ENCODE results near the gene MAP4K4.

MAP4K4 gene

DNA sequence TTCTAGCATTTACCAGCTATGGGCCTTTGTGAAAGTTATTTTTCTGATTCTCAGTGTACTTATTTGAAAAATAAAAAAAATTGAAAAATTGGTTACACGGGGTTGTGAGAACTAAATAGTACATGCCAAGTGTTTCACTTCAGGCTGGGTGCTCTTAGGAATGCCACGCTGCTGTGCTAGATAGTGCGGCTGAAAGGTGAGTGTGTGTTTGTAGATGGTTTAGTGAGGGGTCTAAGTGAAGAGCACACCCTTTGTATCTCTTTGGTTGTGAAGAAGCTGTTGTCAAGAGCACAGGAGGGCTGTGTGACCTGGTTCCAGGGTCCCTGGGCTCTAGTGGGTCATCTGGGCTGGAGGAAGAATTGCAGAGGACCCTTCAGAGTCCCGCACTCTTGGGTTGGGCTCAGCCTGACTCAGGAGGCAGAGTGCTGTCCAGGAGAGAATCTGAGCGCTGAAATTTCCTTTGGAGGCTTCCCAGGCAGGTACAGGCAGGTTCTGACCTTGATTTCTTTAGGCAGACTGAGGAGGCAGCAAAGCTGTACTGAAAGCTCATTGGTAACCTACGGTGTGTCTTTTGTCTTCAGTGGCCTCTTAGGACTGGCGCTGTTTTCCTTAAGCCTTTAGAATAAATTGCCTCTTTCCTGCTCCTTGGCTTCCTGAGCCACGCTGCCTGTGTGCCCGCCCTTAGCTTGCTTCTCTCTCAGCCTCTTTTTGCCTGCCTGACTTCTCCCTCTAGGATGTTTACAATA is 44.4 kb downstream of the MAP4K4 start:
- Histone ChIP-seq H3K4me1 (ENCODE audit: low read length) (peaks cover 43% of the 10 kb centered on the region), H2AFZ (ENCODE audit: low read depth, low read length) (no peak overlapping the region), H3K9me3 (ENCODE audit: insufficient read depth, low read length) (no peaks in the 10 kb centered on the region), H3K79me2 (ENCODE audit: low read length) (peaks cover 96% of the 10 kb centered on the region), H3K4me2 (ENCODE audit: low read length) (no peak overlapping the region), H3K27me3 (ENCODE audit: low read depth, low read length) (no peaks in the 10 kb centered on the region), H3K9ac (ENCODE audit: low read length) (no peak overlapping the region), H3K36me3 (replicated peaks; ENCODE audit: low read depth, low read length) (peaks cover 3% of the 10 kb centered on the region), H4K20me1 (ENCODE audit: insufficient read depth, low read length) (peaks cover 91% of the 10 kb centered on the region), H3K4me3 (ENCODE audit: low read length) (no peak overlapping the region), H3K27ac (ENCODE audit: low read length) (no peak overlapping the region)
- TF ChIP-seq, protein P1, sequence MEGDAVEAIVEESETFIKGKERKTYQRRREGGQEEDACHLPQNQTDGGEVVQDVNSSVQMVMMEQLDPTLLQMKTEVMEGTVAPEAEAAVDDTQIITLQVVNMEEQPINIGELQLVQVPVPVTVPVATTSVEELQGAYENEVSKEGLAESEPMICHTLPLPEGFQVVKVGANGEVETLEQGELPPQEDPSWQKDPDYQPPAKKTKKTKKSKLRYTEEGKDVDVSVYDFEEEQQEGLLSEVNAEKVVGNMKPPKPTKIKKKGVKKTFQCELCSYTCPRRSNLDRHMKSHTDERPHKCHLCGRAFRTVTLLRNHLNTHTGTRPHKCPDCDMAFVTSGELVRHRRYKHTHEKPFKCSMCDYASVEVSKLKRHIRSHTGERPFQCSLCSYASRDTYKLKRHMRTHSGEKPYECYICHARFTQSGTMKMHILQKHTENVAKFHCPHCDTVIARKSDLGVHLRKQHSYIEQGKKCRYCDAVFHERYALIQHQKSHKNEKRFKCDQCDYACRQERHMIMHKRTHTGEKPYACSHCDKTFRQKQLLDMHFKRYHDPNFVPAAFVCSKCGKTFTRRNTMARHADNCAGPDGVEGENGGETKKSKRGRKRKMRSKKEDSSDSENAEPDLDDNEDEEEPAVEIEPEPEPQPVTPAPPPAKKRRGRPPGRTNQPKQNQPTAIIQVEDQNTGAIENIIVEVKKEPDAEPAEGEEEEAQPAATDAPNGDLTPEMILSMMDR (IDR thresholded peaks at IDR 0.05; ENCODE audit: low read depth, low read length): no peak
- no peak for TF ChIP-seq EZH2phosphoT487 (IDR thresholded peaks at IDR 0.05; ENCODE audit: low read depth)

DNA sequence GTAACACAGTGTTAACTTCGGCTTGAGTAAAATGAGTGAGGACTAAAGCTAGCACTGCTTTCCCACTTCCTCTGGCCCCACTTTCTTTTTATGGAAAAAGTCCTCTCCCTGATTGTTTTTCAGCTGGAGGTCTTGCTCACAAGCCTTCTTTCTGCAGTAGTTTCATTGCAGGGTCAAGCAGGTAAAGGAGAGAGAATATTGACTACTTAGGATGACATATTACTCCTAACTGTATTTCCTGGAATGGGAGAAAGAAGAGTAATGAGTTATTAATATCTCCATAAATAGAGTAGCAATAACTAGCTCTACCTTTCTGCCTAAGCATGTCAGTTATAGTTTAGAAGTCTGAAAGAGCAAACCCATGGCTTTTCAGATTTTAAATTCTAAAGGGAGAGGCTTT is 45.0 kb downstream of the MAP4K4 start:
- H3K9me3 ChIP-seq (ENCODE audit: insufficient read depth, low read length): no peaks in the 10 kb centered on the region
- no peaks in the 10 kb centered on the region for H3K27me3 ChIP-seq (ENCODE audit: low read depth, low read length)
- no peak overlapping the region for H3K27ac ChIP-seq (ENCODE audit: low read length)
- peaks cover 7% of the 10 kb centered on the region for H3K36me3 ChIP-seq (replicated peaks; ENCODE audit: low read depth, low read length)
- H4K20me1 ChIP-seq (ENCODE audit: insufficient read depth, low read length): peaks cover 92% of the 10 kb centered on the region
- no peak overlapping the region for H3K4me2 ChIP-seq (ENCODE audit: low read length)
- H3K4me3 ChIP-seq (ENCODE audit: low read length): no peak overlapping the region
- no peak overlapping the region for H3K9ac ChIP-seq (ENCODE audit: low read length)
- peaks cover 97% of the 10 kb centered on the region for H3K79me2 ChIP-seq (ENCODE audit: low read length)
- peaks cover 38% of the 10 kb centered on the region for H3K4me1 ChIP-seq (ENCODE audit: low read length)
- TF ChIP-seq EZH2phosphoT487 (IDR thresholded peaks at IDR 0.05; ENCODE audit: low read depth): no peak
- TF ChIP-seq, protein P1 (IDR thresholded peaks at IDR 0.05; ENCODE audit: low read depth, low read length): no peak
- H2AFZ ChIP-seq (ENCODE audit: low read depth, low read length): no peak overlapping the region

DNA sequence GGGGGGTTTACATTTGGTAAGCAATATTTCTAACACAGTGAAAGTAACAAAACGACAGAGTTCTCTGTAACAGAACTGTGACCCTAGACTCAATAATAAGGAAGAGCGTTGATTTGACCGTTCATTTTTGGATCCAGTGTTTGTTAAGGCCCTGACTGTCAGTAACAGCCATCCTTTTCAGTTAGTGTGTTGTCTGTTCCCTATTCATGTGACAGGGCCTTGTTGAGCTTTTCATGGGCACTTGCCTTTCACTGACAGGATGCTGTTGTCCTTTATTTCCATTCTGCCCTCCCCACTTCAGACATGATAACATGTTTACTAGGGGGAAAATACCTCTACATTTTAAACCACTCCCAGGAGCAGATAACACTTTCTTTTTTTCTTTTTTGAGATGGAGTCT is 45.8 kb downstream of the MAP4K4 start:
- Histone ChIP-seq H3K9ac (ENCODE audit: low read length) (no peak overlapping the region), H4K20me1 (ENCODE audit: insufficient read depth, low read length) (peaks cover 92% of the 10 kb centered on the region), H3K36me3 (replicated peaks; ENCODE audit: low read depth, low read length) (peaks cover 14% of the 10 kb centered on the region), H3K9me3 (ENCODE audit: insufficient read depth, low read length) (no peaks in the 10 kb centered on the region), H3K27me3 (ENCODE audit: low read depth, low read length) (no peaks in the 10 kb centered on the region), H2AFZ (ENCODE audit: low read depth, low read length) (no peak overlapping the region), H3K79me2 (ENCODE audit: low read length) (peaks cover 97% of the 10 kb centered on the region), H3K27ac (ENCODE audit: low read length) (no peak overlapping the region), H3K4me3 (ENCODE audit: low read length) (no peak overlapping the region), H3K4me1 (ENCODE audit: low read length) (peaks cover 31% of the 10 kb centered on the region), H3K4me2 (ENCODE audit: low read length) (no peak overlapping the region)
- TF ChIP-seq, protein P1 (IDR thresholded peaks at IDR 0.05; ENCODE audit: low read depth, low read length): no peak
- TF ChIP-seq EZH2phosphoT487 (IDR thresholded peaks at IDR 0.05; ENCODE audit: low read depth): no peak

DNA sequence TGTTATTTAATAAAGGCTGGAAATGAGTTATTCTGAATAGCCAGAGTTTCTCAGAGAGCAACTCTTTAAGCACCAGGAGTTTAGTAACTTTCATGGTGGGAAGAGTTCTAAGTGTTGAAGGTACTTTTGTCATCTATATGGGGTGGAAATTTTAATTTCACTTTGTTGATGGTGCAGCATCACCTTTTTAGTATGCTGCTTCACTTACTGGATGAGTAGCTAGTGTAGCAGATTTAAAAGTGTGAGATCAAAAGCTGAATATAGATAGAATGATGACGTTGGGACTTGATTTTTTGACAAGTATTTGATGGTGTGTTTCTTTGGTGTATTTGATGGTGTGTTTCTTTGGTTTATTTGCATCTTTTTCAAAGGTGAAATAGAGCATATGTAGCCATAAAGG is 47.3 kb downstream of the MAP4K4 start:
- no peak overlapping the region for H2AFZ ChIP-seq (ENCODE audit: low read depth, low read length)
- H3K79me2 ChIP-seq (ENCODE audit: low read length): peaks cover 85% of the 10 kb centered on the region
- H3K4me3 ChIP-seq (ENCODE audit: low read length): no peak overlapping the region
- peaks cover 31% of the 10 kb centered on the region for H3K4me1 ChIP-seq (ENCODE audit: low read length)
- H3K27me3 ChIP-seq (ENCODE audit: low read depth, low read length): no peaks in the 10 kb centered on the region
- no peak overlapping the region for H3K4me2 ChIP-seq (ENCODE audit: low read length)
- no peak overlapping the region for H3K27ac ChIP-seq (ENCODE audit: low read length)
- peaks cover 16% of the 10 kb centered on the region for H3K36me3 ChIP-seq (replicated peaks; ENCODE audit: low read depth, low read length)
- H3K9ac ChIP-seq (ENCODE audit: low read length): no peak overlapping the region
- peaks cover 78% of the 10 kb centered on the region for H4K20me1 ChIP-seq (ENCODE audit: insufficient read depth, low read length)
- TF ChIP-seq EZH2phosphoT487 (IDR thresholded peaks at IDR 0.05; ENCODE audit: low read depth): no peak
- TF ChIP-seq, protein P1 (IDR thresholded peaks at IDR 0.05; ENCODE audit: low read depth, low read length): no peak
- H3K9me3 ChIP-seq (ENCODE audit: insufficient read depth, low read length): no peaks in the 10 kb centered on the region
